Skeletal muscle tissue (tissue), 4 donors: Measurements from ENCODE around the gene TIMP4. TPM values are rescaled to one million over a fixed set of nuclear protein-coding genes. Genes with fewer than 3 reads are reported as not detected.
A peak's percentile ranks its signal among the peaks of the same experiment; 100 is the strongest.

Source experiments
- H3K27ac ChIP-seq: one replicate; pipeline ENCODE4 v1.7.0; 2013; ENCODE audit warnings: mild to moderate bottlenecking, low read depth, low read length, inconsistent platforms
- H3K27me3 ChIP-seq, 3 donors: one replicate each; pipeline ENCODE4 v1.7.0; 2013; ENCODE audit warnings: low read length in 3 of 3; ENCODE audit not compliant: control insufficient read depth in 3 of 3, insufficient read depth in 3 of 3
- H3K36me3 ChIP-seq, 3 donors: one replicate each; pipeline ENCODE4 v1.7.0; 2013; ENCODE audit warnings: low read length in 3 of 3; ENCODE audit not compliant: control insufficient read depth in 3 of 3, insufficient read depth in 3 of 3
- H3K4me1 ChIP-seq, 3 donors: one replicate each; pipeline ENCODE4 v1.7.0; 2013; ENCODE audit warnings: low read length in 3 of 3, mild to moderate bottlenecking in 3 of 3; ENCODE audit not compliant: control insufficient read depth in 3 of 3, insufficient read depth in 3 of 3
- H3K4me3 ChIP-seq, 3 donors: one replicate each; pipeline ENCODE4 v1.7.0; 2013; ENCODE audit warnings: low read length in 3 of 3
- H3K9ac ChIP-seq, 3 donors: one replicate each; pipeline ENCODE4 v1.7.0; 2013; ENCODE audit warnings: low read length in 3 of 3, mild to moderate bottlenecking in 3 of 3, moderate library complexity in 2 of 3, low read depth in 1 of 3
- H3K9me3 ChIP-seq, 3 donors: one replicate each; pipeline ENCODE4 v1.7.0; 2013; ENCODE audit warnings: low read length in 3 of 3; ENCODE audit not compliant: control insufficient read depth in 3 of 3
- total RNA-seq: library from RNA; depleted of rRNA; stranded (reverse); fragments of >200 nt; gene quantifications from one replicate; pipeline ENCODE4 v1.2.3, GENCODE V29; 2014
- donor health status: Osteomylitis.

The TIMP4 gene
- total RNA-seq, result 4.7 TPM

GRCh38 chr3:12158387-12159226 lies at the start of gene TIMP4:
TIMP4 (minus strand) TSS chr3:12158912; CDS start chr3:12158840, 72 bp downstream.
- Histone ChIP-seq H3K36me3 (no peaks in the 10 kb centered on the region), H3K4me1 (peaks cover 0 to 37% (median 34%) of the 10 kb centered on the region in 3 donors), H3K4me3 (peak within 1 kb of the TSS; percentile 60 to 76 (median 64)), H3K9ac (peak within 1 kb of the TSS in 2 of 3 donors; percentile 27 to 71), H3K27me3 (no peaks in the 10 kb centered on the region), H3K27ac (no peak within 1 kb of the TSS), H3K9me3 (no peaks in the 10 kb centered on the region)

DNA sequence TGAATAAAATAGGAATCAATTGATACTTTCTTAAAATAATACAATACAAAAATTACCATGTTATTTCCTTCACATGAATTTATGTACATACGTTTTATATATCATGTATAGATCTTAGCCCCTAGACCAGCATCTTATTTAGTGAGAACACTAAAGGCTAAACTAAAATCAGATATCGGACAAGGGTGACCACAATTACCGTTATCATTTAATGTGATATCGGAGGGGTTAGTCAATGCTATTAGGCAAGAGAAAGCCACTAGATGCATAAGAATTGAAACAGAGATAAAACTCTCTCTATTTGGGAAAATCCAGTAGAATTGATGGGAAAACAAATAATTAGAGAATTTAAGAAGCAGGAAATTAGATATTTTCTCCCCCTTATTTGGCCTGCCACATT lies 46.5 kb upstream of the TIMP4 start:
- no peak overlapping the region for H3K9ac ChIP-seq
- H3K27me3 ChIP-seq, result no peaks in the 10 kb centered on the region
- no peak overlapping the region for H3K4me3 ChIP-seq
- no peak overlapping the region for H3K27ac ChIP-seq
- H3K36me3 ChIP-seq, result no peaks in the 10 kb centered on the region
- peaks cover 0 to 1% (median 0%) of the 10 kb centered on the region in 3 donors for H3K9me3 ChIP-seq
- no peaks in the 10 kb centered on the region for H3K4me1 ChIP-seq

GRCh38 chr3:12201813-12202212 lies 43.1 kb upstream of the TIMP4 start:
- Histone ChIP-seq H3K9me3 (no peaks in the 10 kb centered on the region), H3K9ac (no peak overlapping the region), H3K4me1 (no peaks in the 10 kb centered on the region), H3K4me3 (no peak overlapping the region), H3K27ac (no peak overlapping the region), H3K36me3 (no peaks in the 10 kb centered on the region), H3K27me3 (no peaks in the 10 kb centered on the region)

DNA sequence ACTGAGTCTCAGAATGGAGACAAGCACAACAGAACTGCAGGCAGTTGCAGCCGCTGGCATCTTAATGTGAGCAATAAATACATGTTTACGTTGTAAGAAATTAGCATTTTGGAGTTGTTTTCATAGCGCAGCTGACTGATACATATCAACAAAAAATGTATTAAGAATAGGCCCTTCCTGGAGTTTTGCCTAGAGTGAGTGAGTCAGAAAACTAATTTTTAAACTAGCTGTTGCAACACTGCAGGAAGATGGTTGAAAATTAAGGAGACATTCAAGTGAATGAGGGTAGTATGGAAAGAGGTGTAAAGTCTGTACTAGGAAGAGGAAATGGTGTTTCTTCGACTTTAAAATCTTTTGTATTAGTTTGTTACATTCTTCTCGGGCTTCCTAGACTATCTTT lies 39.6 kb upstream of the TIMP4 start:
- peaks cover 0 to 9% (median 3%) of the 10 kb centered on the region in 3 donors for H3K4me1 ChIP-seq
- H3K27ac ChIP-seq, result no peak overlapping the region
- no peaks in the 10 kb centered on the region for H3K27me3 ChIP-seq
- H3K9me3 ChIP-seq, result no peaks in the 10 kb centered on the region
- H3K4me3 ChIP-seq, result no peak overlapping the region
- H3K9ac ChIP-seq, result no peak overlapping the region
- no peaks in the 10 kb centered on the region for H3K36me3 ChIP-seq

- Histone ChIP-seq H3K27ac (no peak overlapping the region), H3K4me1 (peaks cover 0 to 9% (median 3%) of the 10 kb centered on the region in 3 donors), H3K4me3 (no peak overlapping the region), H3K9me3 (no peaks in the 10 kb centered on the region), H3K36me3 (no peaks in the 10 kb centered on the region), H3K9ac (no peak overlapping the region), H3K27me3 (no peaks in the 10 kb centered on the region)
These were observed 38.8 kb upstream of the TIMP4 start for GRCh38 chr3:12197475-12197874.

- no peaks in the 10 kb centered on the region for H3K9me3 ChIP-seq
- no peaks in the 10 kb centered on the region for H3K36me3 ChIP-seq
- H3K4me3 ChIP-seq, result no peak overlapping the region
- no peak overlapping the region for H3K27ac ChIP-seq
- H3K4me1 ChIP-seq, result peaks cover 0 to 9% (median 3%) of the 10 kb centered on the region in 3 donors
- H3K27me3 ChIP-seq, result no peaks in the 10 kb centered on the region
- H3K9ac ChIP-seq, result no peak overlapping the region
These were observed 38.0 kb upstream of the TIMP4 start for GRCh38 chr3:12196684-12197083.

- peaks cover 0 to 9% (median 3%) of the 10 kb centered on the region in 3 donors for H3K4me1 ChIP-seq
- no peak overlapping the region for H3K27ac ChIP-seq
- H3K27me3 ChIP-seq, result no peaks in the 10 kb centered on the region
- H3K36me3 ChIP-seq, result no peaks in the 10 kb centered on the region
- H3K4me3 ChIP-seq, result no peak overlapping the region
- H3K9ac ChIP-seq, result no peak overlapping the region
- H3K9me3 ChIP-seq, result no peaks in the 10 kb centered on the region
These were observed 36.5 kb upstream of the TIMP4 start for GRCh38 chr3:12195231-12195630.

GRCh38 chr3:12194669-12195161 lies 36.0 kb upstream of the TIMP4 start:
- Histone ChIP-seq H3K9me3 (no peaks in the 10 kb centered on the region), H3K4me3 (no peak overlapping the region), H3K36me3 (no peaks in the 10 kb centered on the region), H3K27me3 (no peaks in the 10 kb centered on the region), H3K4me1 (peaks cover 0 to 9% (median 3%) of the 10 kb centered on the region in 3 donors), H3K9ac (no peak overlapping the region), H3K27ac (no peak overlapping the region)

- no peaks in the 10 kb centered on the region for H3K27me3 ChIP-seq
- no peak overlapping the region for H3K27ac ChIP-seq
- no peak overlapping the region for H3K9ac ChIP-seq
- H3K4me1 ChIP-seq, result peaks cover 0 to 9% (median 3%) of the 10 kb centered on the region in 3 donors
- H3K4me3 ChIP-seq, result no peak overlapping the region
- H3K9me3 ChIP-seq, result no peaks in the 10 kb centered on the region
- H3K36me3 ChIP-seq, result no peaks in the 10 kb centered on the region
These were observed 35.5 kb upstream of the TIMP4 start for GRCh38 chr3:12194209-12194608.

- Histone ChIP-seq H3K36me3 (no peaks in the 10 kb centered on the region), H3K27me3 (peaks cover 0 to 2% (median 0%) of the 10 kb centered on the region in 3 donors), H3K4me3 (no peak overlapping the region), H3K9ac (no peak overlapping the region), H3K9me3 (no peaks in the 10 kb centered on the region), H3K4me1 (peaks cover 0 to 9% (median 3%) of the 10 kb centered on the region in 3 donors), H3K27ac (no peak overlapping the region)
These were observed 34.9 kb upstream of the TIMP4 start for GRCh38 chr3:12193485-12194165.
